ENCODE measurements around the gene KCNH2.

GRCh38 chr7:150912427-150912826 is 65.7 kb downstream of the KCNH2 start:
- TF ChIP-seq, protein P1, sequence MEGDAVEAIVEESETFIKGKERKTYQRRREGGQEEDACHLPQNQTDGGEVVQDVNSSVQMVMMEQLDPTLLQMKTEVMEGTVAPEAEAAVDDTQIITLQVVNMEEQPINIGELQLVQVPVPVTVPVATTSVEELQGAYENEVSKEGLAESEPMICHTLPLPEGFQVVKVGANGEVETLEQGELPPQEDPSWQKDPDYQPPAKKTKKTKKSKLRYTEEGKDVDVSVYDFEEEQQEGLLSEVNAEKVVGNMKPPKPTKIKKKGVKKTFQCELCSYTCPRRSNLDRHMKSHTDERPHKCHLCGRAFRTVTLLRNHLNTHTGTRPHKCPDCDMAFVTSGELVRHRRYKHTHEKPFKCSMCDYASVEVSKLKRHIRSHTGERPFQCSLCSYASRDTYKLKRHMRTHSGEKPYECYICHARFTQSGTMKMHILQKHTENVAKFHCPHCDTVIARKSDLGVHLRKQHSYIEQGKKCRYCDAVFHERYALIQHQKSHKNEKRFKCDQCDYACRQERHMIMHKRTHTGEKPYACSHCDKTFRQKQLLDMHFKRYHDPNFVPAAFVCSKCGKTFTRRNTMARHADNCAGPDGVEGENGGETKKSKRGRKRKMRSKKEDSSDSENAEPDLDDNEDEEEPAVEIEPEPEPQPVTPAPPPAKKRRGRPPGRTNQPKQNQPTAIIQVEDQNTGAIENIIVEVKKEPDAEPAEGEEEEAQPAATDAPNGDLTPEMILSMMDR (IDR thresholded peaks at IDR 0.05) = no peak
- TF ChIP-seq POLR2A (IDR thresholded peaks at IDR 0.05) = no peak
- TF ChIP-seq EP300 (IDR thresholded peaks at IDR 0.05) = no peak
- TF ChIP-seq POLR2AphosphoS5 (IDR thresholded peaks at IDR 0.05) = no peak
